Measurements from ENCODE around the gene ELF1.

Gene ELF1

DNA sequence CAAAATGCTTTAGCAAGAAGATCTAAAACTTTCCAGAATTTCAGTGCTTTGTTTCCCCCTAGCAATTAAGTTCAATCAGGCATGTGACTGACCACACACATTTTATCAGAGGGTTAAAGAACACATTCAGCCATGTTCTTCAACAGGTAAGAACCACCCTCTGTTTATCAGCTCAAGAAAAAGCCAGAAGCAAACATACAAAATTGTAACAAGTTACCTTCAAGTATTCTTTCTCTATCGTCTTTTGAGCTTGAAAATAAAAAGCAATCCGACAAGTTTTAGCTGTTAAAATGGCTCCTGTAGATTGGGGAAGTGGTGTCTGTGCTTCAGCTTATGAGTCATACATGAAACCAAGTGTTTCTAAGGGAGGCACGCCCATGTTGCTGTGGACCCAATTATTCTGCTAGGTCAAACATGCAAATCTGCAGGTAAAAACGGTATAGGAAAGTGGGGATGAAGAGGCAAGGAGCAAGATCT is at the start of gene ELF1:
TSS of gene ELF1 (minus strand) at position 306 of the 477 bp plus-strand sequence. CDS start 37,262 bp downstream, outside the sequence.
- DNase-seq (ENCODE audit: low read depth) = no peak

DNA sequence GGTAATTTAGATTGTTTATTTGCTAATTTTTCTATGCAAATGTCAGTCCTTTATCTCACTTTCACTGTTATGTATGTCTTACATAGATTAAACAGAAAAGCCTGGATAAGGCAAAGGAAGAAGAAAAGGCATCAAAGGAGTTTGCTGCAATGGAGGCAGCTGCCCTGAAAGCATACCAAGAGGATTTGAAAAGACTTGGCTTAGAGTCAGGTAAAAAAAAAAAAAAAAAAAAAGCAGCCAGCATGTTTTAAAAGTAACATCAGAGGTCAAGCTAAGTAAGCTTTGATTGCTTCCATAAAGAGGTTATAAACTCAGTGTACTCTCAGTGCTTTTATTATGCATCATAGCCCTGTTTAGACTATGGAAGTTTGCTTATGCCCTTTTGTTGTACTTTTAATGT is 46.0 kb upstream of the ELF1 start:
- DNase-seq (ENCODE audit: low read depth) = no peak

GRCh38 chr13:41064493-41064892 is 45.4 kb upstream of the ELF1 start:
- DNase-seq (ENCODE audit: low read depth) = no peak

DNA sequence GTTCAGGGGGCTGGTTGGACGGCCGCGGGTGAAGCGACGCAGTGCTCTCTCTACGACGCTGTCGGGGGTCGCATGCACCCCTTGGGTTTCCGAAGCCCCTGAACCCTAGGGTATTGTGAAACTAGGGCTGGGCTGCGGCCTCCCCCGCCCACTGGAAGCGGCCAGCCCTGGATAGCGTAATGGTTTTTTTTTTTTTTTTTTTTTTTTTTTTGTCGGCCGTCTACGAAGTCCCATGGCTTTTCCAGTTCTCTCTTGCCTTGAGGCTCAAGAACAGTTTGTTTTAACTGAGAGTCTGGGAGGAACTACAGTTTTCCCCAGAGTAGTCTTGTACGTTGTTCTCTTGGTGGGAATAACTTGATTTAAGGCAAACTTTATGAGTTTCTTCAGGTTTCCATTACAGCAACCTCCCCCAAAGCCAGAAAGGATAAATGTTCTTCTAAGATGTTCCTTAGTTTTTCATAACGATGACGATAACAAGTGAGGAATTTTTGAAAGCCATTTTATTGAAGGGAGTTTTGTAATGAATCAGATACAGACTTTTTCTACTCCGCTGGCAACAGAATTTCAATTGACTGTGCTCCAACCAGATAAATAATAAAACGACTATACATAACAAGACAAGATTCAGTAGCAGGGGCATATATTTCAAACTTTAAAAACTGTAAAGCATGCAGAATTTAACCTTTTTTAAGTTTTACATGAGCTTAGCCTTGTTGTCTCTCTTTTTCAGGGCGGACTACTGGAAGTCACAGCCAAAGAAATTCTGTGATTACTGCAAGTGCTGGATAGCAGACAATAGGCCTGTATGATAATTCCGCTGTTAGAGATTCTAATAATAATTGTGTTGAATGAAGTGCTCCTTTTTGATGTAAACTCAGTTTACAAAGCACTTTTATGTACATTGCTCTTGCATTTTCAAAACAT is 43.1 kb upstream of the ELF1 start:
- peak; percentile 7 for DNase-seq (ENCODE audit: low read depth)

- DNase-seq (ENCODE audit: low read depth) = peak; percentile 81
Measured at GRCh38 chr13:41061075-41061913, 42.2 kb upstream of the ELF1 start, which contains the start of gene WBP4. TSS of gene WBP4 (plus strand) at chr13:41061509. CDS start at chr13:41061674, 165 bp downstream.

DNA sequence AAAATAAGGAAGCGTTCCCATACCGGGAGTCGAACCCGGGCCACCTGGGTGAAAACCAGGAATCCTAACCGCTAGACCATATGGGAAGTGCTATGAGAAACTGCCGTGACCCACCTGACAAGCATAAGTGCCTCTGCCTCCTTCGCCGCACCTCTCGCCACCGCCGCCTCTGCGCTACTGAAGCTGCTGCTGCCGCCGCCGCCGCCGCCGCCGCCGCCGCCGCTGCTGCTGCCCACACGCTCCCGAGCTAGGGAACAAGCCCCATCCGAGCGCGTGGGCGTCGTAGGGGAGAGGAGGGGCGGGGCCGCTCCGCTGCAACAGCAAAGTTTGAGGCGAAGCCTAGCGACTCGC is 41.6 kb upstream of the ELF1 start:
- DNase-seq (ENCODE audit: low read depth) = peak; percentile 69

DNA sequence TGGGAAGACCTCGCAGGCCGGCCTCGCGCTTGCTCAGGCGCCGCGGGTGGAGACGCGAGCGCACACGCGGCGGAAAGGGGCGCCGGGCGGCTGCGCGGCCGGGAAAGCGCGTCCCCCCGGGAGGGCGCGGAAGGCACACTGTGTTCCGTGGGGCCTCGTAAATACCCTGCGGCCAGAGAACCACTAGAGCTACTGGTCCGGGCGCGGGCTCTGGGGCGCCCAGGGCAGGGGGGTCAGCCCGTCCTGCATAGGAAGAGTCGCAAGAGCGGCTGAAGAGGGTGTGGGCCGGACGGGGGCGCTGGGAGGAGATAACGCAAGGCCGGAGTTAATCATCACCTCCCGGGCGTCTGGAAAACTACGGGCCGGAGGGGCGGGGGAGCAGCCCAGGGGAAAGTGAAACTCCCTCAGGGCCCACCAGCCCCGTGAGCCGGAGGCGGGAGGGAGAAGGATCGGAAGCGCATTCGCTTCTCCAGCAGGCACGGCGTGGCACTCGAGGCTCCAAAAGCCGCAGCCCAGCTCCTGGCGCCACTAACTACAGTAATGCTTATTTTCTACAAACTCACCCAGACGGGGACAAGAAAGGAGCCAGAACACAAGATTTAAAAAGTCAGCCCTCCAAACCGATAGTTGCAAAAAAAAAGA is 41.1 kb upstream of the ELF1 start:
- DNase-seq (ENCODE audit: low read depth) = peak; percentile 70

- no peak for DNase-seq (ENCODE audit: low read depth)
Measured at GRCh38 chr13:41059456-41060081, 40.5 kb upstream of the ELF1 start.

DNA sequence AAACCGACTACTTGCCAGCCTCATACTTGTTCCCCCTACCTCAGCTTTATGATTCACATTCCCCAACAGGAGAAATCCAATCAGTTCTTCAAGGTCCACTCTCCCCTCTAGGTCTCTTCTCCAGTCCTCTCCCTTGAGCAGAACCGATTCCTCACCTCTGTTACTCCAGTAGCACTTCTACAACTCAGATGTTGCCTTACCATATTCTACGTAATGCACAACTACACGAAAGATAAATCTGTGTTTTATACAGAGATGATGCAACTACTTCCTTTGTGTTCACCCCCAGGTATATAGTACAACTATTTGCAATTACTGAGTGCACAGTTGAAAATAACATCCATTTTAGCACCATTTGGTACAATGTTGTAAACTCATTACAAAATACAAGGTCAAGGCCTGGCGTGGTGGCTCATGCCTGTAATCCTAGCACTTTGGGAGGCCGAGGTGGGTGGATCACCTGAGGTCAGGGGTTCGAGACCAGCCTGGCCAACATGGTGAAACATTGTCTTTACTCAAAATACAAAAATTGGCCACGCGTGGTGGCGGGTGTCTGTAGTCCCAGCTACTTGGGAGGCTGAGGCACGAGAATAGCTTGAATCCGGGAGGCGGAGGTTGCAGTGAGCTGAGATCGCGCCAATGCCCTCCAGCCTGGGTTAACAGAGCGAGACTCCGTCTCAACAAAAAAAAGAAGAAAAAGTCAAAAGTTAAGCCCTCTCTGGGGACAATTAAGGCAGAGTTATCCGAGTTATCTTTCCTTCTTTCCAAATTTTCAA is 39.4 kb upstream of the ELF1 start:
- DNase-seq (ENCODE audit: low read depth) = no peak

GRCh38 chr13:41056826-41057711 is 38.0 kb upstream of the ELF1 start:
- no peak for DNase-seq (ENCODE audit: low read depth)

- DNase-seq (ENCODE audit: low read depth) = no peak
Measured at GRCh38 chr13:41056194-41056593, 37.1 kb upstream of the ELF1 start.

DNA sequence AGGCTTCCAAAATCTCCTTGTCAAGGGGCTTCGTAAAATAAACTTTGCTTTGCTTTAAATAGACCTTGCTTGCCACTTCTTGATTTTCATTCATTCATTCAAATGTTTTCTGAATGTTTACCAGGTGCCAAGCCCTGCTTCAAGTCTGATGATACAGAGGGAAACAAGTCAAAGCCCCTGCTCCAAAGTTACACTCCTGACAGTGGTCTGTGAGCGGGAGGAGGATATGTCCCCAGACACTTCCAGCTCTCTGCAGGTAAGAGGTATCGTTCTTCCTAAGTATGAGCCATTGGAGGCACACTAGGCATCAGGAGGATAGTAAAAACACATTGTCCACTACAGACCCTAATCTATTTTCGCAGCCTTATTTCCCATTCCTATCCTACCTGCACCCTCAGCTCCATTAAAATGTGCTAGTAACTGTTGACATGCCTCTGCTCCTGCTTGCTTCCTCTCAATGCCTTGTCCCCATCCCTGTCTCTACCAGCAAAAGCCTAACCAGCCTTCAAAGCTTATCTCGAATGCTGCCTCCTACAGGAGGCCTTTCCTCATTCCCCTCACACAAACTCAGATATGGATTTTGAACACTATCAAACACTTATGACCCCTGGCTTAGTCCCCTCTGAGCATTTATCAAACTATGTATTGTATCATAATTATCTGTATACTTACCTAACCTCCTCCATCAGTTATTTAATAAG is 36.0 kb upstream of the ELF1 start:
- DNase-seq (ENCODE audit: low read depth) = no peak

GRCh38 chr13:41054212-41054877 is 35.2 kb upstream of the ELF1 start:
- DNase-seq (ENCODE audit: low read depth) = no peak

DNA sequence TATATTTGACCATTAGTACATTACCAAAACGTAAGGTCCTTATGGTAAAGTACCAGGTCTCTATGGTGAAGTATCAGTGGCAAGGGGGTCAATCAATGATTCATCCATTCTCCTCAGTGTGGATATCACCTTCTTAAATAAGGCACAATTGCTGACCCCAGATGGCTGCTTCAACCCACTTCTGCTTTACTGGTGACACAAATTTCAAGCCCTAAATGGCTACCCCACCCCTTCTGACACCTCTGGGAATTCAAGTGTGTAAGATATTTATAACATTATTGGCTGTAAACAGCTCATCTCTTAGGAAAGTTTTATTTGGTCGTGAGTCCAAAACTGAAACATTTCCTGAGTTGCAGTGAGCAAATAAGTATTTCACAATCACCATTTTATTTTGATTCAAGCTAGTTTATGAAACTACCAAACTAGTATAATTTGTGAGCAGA is 34.3 kb upstream of the ELF1 start:
- no peak for DNase-seq (ENCODE audit: low read depth)

GRCh38 chr13:41052441-41052840 is 33.3 kb upstream of the ELF1 start:
- DNase-seq (ENCODE audit: low read depth) = no peak

GRCh38 chr13:41049480-41050440 is 30.6 kb upstream of the ELF1 start:
- DNase-seq (ENCODE audit: low read depth) = no peak

DNA sequence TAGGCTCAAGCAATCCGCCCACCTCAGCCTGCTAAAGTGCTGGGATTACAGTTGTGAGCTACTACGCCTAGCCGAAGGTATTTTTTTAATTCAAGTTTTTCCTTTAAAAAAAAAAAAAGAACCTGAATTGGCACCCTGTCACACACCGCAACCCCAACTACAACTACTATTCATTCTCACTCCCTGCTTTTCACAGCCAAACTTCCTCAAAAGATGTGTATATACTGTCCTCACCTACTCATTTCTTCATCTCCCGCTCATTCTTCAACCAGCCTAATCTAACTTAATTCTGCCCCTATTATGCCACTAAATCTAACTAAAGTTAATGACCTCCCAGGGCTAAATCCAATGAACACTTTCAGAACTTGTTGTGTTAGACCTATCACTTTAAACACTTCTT is 29.5 kb upstream of the ELF1 start:
- no peak for DNase-seq (ENCODE audit: low read depth)
